ENCODE data around the gene HLA-C.
A peak's percentile ranks its signal among the peaks of the same experiment; 100 is the strongest.
"Not testable (repeated sequence)": the region's sequence is repeated elsewhere in the genome, so short reads cannot be mapped to it uniquely, and the experiment has no call there.

HLA-C gene

GRCh38 chr6:31270788-31271640, 878 bp downstream of the HLA-C start:
- DNase-seq (ENCODE audit: low read depth, low spot score): no peak

DNA sequence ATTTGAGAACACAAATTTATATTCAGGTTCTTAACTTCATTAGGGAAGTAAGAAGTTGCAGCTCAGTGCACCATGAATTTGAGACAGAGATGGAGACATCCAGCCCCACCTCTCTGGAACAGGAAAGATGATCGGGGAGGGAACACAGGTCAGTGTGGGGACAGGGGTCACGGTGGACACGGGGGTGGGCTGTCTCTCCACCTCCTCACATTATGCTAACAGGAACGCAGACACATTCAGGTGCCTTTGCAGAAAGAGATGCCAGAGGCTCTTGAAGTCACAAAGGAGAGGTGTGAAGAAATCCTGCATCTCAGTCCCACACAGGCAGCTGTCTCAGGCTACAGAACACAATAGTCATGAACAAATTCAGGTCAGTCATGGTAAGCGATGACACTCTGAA, 3.1 kb downstream of the HLA-C start:
- DNase-seq (ENCODE audit: low read depth, low spot score): no peak

GRCh38 chr6:31268369-31268765, 3.5 kb downstream of the HLA-C start:
- DNase-seq (ENCODE audit: low read depth, low spot score): no peak

DNA sequence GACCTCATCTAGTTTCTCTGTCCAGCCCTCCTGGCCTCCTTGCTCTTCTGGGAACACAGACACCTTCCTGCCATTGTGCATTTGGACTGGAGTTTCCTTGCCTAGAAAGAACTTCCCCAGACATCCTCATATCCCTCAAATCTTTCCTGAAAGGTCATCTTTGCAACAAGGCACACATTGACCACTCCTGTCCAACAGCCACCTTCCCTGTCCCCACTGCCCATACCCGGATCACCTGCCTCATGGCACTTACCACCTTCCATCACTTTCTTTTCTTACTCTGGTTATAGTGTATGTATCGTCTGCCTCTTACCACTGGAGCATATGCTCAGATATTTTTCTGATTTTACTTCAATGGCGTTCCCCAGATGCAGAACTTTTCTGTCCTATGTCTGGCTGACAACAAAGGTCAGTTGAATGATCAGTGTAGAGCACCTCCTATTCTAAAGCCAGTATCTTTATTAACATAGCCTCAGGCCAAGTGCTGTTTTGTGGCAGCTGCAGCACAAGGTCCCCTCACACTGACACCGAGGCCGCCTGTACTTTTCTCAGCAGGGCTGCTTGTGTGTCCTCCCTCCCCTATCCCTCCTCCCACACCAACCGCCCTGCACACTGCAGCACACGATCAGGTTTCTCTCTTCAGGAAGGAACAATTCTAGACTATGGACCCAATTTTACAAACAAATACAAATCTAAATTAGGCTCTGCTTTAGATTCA, 4.1 kb downstream of the HLA-C start:
- DNase-seq (ENCODE audit: low read depth, low spot score): no peak

GRCh38 chr6:31266567-31267360, 5.1 kb downstream of the HLA-C start:
- no peak for DNase-seq (ENCODE audit: low read depth, low spot score)

- DNase-seq (ENCODE audit: low read depth, low spot score): no peak
Observed at GRCh38 chr6:31265926-31266325, 6.0 kb downstream of the HLA-C start.

GRCh38 chr6:31263346-31263933, 8.5 kb downstream of the HLA-C start:
- DNase-seq (ENCODE audit: low read depth, low spot score): not testable (repeated sequence)

DNA sequence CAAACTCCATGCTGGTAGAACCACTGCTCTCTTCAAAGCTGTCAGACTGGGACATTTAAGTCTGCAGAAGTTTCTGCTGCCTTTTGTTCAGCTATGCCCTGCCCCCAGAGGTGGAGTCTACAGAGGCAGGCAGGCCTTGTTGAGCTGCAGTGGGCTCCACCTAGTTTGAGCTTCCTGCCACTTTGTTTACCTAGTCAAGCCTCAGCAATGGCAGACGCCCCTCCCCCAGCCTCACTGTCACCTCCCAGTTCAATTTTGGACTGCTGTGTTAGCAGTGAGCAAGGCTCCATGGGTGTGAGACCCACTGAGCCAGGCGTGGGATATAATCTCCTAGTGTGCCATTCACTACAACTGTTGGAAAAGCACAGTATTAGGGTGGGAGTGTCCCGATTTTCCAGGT, 11.9 kb downstream of the HLA-C start:
- not testable (repeated sequence) for DNase-seq (ENCODE audit: low read depth, low spot score)

- DNase-seq (ENCODE audit: low read depth, low spot score): no peak
Observed at GRCh38 chr6:31252625-31253024, 19.3 kb downstream of the HLA-C start.

DNA sequence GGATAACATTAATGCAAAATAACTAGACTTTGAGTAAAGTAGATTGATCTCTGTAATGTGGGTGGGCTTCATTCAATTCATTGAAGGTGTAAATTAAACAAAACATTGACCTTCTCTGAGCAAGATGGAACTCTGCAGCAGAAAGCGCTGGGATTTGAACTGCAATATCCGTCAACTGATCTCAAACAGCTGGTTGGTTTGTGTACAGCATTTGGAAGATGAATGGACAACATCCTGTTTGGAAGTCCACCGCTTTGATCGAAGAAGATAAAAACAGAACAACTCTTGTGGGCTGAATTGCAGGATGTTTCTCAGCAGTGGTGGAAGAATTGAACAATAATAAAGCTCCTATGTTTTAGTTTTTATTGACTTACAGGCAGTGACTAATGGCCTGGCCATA, 20.6 kb downstream of the HLA-C start:
- no peak for DNase-seq (ENCODE audit: low read depth, low spot score)

DNA sequence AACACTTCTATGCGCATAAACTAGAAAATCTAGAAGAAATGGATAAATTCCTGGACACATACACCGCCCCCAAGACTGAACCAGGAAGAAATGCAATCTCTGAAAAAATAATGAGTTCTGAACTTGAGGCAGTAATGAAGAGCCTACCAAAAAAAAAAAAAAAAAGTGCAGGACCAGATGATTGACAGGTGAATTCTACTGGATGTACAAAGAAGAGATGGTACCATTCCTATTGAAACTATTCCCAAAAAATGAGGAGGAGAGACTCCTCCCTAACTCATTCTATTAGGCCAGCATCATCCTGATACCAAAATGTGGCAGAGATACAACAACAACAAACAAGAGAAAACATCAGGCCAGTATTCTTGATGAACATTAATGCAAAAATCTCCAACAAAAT, 22.7 kb downstream of the HLA-C start:
- DNase-seq (ENCODE audit: low read depth, low spot score): no peak

DNA sequence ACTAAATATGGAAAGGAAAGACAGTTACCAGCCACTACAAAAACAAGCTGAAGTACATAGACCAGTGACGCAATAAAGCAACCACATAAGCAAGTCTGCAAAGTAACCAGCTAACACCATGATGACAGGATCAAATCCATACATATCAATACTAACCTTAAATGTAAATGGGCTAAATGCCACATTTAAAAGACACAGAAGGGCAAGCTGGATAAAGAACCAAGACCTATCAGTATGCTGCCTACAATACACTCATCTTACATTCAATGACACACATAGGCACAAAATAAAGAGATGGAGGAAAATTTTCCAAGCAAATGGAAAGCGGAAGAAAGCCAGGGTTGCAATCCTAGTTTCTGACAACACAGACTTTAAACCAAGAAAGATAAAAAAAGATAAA, 24.1 kb downstream of the HLA-C start:
- DNase-seq (ENCODE audit: low read depth, low spot score): no peak

DNA sequence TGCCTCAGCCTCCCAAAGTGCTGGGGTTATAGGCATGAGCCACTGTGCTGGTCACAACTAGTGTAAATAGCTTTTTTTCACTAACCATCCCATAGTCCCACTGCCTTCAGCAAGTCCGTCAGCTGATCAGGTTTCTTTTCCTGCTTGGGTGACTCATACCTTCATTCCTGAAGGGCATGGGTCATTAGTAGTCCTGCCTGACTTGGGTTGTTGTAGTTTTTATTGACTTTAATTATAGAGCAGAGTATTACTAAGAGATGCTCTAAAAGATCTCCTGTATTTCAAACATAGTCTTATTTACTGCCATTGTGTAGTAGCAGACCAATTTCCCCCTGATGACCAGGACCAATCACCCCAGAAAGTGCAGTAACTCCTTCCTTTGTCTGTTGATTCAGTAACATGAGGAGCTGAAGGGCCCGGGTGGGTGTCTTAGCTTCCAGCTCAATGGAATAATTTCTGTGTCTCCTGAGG, 25.8 kb downstream of the HLA-C start:
- peak; percentile 18 for DNase-seq (ENCODE audit: low read depth, low spot score)

DNA sequence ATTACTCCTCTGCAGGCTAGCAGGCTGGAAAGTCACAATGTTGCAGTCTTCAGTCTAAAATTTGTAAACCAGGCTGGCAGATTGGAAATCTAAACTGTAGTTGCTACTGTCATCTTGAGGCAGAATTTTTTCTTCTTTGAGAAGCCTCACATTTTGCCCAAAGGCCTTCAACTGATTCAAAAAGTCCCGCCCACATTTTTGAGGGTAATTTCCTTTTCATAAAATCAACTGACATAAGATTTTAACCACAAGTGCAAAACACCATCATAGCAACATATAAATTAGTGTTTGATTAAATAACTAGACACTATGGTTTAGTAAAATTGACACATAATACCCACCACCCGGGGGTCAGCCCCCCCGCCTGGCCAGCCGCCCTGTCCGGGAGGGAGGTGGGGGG, 28.4 kb downstream of the HLA-C start:
- no peak for DNase-seq (ENCODE audit: low read depth, low spot score)

DNA sequence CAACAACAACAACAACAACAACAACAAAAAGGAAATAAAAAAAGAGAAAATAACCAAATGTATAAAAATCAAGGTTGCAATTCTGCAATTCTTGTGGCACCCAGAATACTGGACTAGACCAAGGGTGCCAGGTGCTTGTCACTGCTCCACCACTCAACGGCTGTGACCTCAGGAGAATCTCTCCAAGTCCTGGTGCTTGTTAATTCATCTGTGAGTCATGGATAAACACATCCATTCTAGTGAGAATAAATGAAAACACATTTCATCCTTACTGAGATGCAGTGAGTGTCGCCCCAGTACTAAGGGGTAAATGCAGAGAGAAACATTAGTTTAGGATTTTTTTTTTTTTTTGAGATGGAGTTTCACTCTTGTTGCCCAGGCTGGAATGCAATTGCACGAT, 32.0 kb downstream of the HLA-C start:
- no peak for DNase-seq (ENCODE audit: low read depth, low spot score)

DNA sequence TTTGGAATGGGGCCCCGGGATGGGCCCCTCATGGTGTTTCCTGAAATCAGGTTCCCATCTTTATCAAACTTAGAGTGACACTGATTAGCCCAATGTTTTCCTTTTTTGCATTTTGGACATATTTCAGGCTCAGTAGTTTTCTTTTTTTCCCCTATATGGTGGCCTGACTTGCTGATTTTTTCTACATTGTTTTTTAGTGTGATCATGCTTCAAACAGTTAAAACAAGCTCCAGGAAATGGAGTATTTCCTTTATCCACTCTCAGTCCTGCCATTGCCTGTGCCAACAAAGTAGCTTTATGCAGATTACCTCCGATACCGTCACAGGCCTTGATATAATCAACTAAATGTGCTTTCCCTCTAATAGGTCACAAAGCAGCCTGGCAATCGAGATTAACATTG, 37.8 kb downstream of the HLA-C start:
- DNase-seq (ENCODE audit: low read depth, low spot score): not testable (repeated sequence)

DNA sequence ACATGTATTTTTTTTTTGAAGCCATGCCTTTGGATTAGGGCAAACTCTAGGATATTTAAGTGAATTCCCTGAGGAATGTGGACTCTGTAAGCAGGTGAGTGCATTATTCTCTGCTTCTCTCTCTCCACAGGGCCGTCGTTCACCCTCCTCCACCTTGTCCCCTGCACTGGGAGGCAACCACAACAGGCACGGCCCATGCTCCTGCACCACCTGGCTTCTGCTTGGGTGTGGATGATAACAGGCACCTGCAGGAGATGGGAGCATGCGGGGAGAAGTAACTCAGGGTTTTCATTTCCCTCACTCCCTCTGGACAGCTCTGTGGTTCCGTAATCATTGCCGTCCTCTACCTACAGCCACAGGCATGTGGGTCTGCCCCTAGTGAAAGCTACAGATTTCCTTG, 43.4 kb downstream of the HLA-C start:
- DNase-seq (ENCODE audit: low read depth, low spot score): no peak

DNA sequence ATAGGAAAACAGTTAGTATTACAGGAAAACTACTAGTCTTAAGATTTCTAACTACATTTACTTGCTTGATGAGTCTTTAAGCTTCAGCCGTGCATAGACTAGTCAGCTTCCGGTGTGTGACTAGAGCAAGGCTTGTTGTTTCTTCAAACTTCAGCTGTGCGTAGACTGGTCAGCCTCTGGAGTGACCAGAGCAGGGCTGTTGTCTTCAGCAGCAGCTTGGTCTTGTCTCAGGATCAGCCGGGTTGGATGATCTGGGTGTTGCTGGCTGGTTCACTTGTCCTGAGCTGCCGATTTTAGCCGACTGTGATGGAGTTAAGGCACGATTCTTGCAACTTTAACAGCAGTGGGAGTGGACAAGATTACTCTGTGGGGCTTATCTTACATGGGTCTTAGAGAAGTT, 44.7 kb downstream of the HLA-C start:
- DNase-seq (ENCODE audit: low read depth, low spot score): no peak

- no peak for DNase-seq (ENCODE audit: low read depth, low spot score)
Observed at GRCh38 chr6:31225735-31226134, 46.2 kb downstream of the HLA-C start.

- no peak for DNase-seq (ENCODE audit: low read depth, low spot score)
Observed at GRCh38 chr6:31222496-31222895, 49.4 kb downstream of the HLA-C start.
